Lower lobe of right lung (tissue), 2 donors: ENCODE measurements around the gene CMC1. TPM values are rescaled to one million over a fixed set of nuclear protein-coding genes. Genes with fewer than 3 reads are reported as not detected.
"Not testable (repeated sequence)": the region's sequence is repeated elsewhere in the genome, so short reads cannot be mapped to it uniquely, and the experiment has no call there.

Experiments used
- ATAC-seq, 2 donors: fragments of 200-7000 bp; cut with Tn5 transposase; one replicate each; pipeline ENCODE4 v1.9.1; 2020 to 2022; ENCODE audit warnings: mild to moderate bottlenecking in 2 of 2, moderate library complexity in 2 of 2
- DNase-seq: peaks from one replicate; pipeline ENCODE4 v3.0.0-alpha.2; 2020
- H3K27ac ChIP-seq: fragments of 200-600 bp; one replicate; pipeline ENCODE4 v1.8.0; 2022
- H3K27me3 ChIP-seq: fragments of 200-600 bp; one replicate; pipeline ENCODE4 v1.8.0; 2022; ENCODE audit warnings: low read depth
- H3K36me3 ChIP-seq: fragments of 200-600 bp; one replicate; pipeline ENCODE4 v1.8.0; 2022; ENCODE audit warnings: mild to moderate bottlenecking
- H3K4me1 ChIP-seq: fragments of 200-600 bp; one replicate; pipeline ENCODE4 v1.8.0; 2022
- H3K4me3 ChIP-seq: fragments of 200-600 bp; one replicate; pipeline ENCODE4 v1.8.0; 2022; ENCODE audit warnings: mild to moderate bottlenecking
- H3K9me3 ChIP-seq: fragments of 200-600 bp; one replicate; pipeline ENCODE4 v1.8.0; 2022
- CTCF ChIP-seq: fragments of 200-600 bp; IDR thresholded peaks from one replicate; pipeline ENCODE4 v1.8.0; 2022; ENCODE audit warnings: antibody characterized with exemption, mild to moderate bottlenecking
- intact Hi-C: fragments of 100-400 bp; cut with DNase I; formaldehyde crosslinking; loops from one replicate; pipeline ENCODE4 v1.11.0; 2022
- long read RNA-seq: library from polyadenylated mRNA; unstranded; transcript quantifications from one replicate; pipeline ENCODE4 v2.0.0, GENCODE V29; 2021
- total RNA-seq: library from RNA; stranded (reverse); fragmentation: NEBNext Ultra II Directional; extraction: Animal tissue kit (Norgen Biotek cat#: 25700); gene quantifications from one replicate; pipeline ENCODE4 v1.2.1, GENCODE V29; 2021
- donor health status: DM: no; HTN: yes; CAD: no; lungs with severe emphysema.

Gene CMC1, protein sequence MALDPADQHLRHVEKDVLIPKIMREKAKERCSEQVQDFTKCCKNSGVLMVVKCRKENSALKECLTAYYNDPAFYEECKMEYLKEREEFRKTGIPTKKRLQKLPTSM
- total RNA-seq, result 23.6 TPM
- long read RNA-seq, full-length matches to known transcripts, result 20 of 25 reads
- long read RNA-seq, partial matches to known transcripts, result 0 of 25 reads
- long read RNA-seq, other reads (novel, unspliced or antisense), result 5 of 25 reads

- no peaks in the 10 kb centered on the region for H3K9me3 ChIP-seq
- H3K27ac ChIP-seq, result peak within 1 kb of the TSS; percentile 91
- peak within 1 kb of the TSS; percentile 95 for H3K4me3 ChIP-seq
- ATAC-seq (peak; percentile 99 to 100), DNase-seq (peak; percentile 99)
- intact Hi-C loops, result no loop called here
- no peak for TF ChIP-seq CTCF
- no peaks in the 10 kb centered on the region for H3K27me3 ChIP-seq
- no peaks in the 10 kb centered on the region for H3K36me3 ChIP-seq
- peaks cover 44% of the 10 kb centered on the region for H3K4me1 ChIP-seq
Measured at GRCh38 chr3:28241221-28242160, at the start of gene CMC1. CMC1 (plus strand) TSS chr3:28241619; CDS start chr3:28241794, 175 bp downstream.

DNA sequence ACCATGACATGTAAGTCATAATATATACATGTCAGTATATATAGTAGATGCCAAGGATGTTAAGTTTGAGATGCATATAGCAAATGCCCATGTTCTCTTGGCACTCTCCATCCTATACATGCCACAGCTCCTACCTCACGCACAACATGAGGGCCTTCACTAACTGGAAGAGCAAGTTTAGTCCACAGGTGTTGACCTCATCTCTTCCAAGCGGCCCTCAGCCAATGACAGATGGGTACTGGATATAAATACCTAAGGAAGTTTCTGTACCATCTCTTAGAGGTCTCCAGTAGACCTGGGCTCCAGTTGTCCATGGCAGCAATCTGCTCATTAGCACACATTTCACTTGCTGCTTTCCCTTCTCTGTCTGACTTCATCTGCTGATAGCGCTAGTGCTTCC lies 43.3 kb upstream of the CMC1 start:
- Histone ChIP-seq H3K9me3 (no peaks in the 10 kb centered on the region), H3K27me3 (no peaks in the 10 kb centered on the region), H3K4me1 (no peaks in the 10 kb centered on the region), H3K36me3 (no peaks in the 10 kb centered on the region), H3K27ac (peak overlapping the region; percentile 24), H3K4me3 (peak overlapping the region; percentile 2)
- TF ChIP-seq CTCF, result no peak
- DNase-seq, result no peak
- intact Hi-C loops, result no loop called here
- no peak for ATAC-seq

DNA sequence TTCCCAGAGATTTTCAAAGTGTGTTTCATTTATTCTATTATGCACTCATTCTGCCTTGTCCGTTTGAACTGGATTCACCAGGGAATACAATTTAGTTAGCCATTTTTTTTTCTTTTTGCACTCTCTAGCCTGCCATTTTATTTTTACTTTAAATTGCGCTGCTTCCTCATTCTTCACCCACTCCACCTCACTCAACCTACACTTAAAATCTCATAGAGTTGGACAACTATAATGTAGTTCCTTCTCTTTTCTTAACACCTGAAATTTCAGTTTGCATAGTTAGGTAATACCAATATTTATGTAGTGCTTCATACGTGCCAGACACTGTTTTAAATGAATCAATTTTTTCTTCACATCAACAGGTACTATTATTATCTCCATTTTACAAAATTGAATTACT lies 42.4 kb upstream of the CMC1 start:
- intact Hi-C loops, result no loop called here
- no peak overlapping the region for H3K27ac ChIP-seq
- no peaks in the 10 kb centered on the region for H3K4me1 ChIP-seq
- TF ChIP-seq CTCF, result no peak
- H3K4me3 ChIP-seq, result no peak overlapping the region
- H3K27me3 ChIP-seq, result no peaks in the 10 kb centered on the region
- peak; percentile 42 to 44 for ATAC-seq
- no peaks in the 10 kb centered on the region for H3K36me3 ChIP-seq
- H3K9me3 ChIP-seq, result no peaks in the 10 kb centered on the region
- no peak for DNase-seq

GRCh38 chr3:28199643-28200042 lies 41.8 kb upstream of the CMC1 start:
- intact Hi-C loops, H3K4me3 ChIP-seq, H3K4me1 ChIP-seq, H3K27me3 ChIP-seq, ATAC-seq, H3K27ac ChIP-seq, H3K9me3 ChIP-seq, H3K36me3 ChIP-seq, DNase-seq: not testable (repeated sequence)

DNA sequence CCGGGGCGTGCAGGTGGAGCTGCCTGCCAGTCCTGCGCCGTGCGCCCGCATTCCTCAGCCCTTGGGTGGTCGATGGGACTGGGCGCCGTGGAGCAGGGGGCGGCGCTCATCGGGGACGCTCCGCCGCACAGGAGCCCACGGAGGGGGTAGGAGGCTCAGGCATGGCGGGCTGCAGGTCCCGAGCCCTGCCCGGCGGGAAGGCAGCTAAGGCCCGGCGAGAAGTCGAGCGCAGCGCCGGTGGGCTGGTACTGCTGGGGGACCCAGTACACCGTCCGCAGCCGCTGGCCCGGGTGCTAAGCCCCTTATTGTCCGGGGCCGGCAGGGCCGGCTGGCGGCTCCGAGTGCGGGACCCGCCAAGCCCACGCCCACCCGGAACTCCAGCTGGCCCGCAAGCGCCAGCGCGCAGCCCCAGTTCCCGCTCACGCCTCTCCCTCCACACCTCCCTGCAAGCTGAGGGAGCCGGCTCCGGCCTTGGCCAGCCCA lies 41.0 kb upstream of the CMC1 start:
- H3K27me3 ChIP-seq, H3K36me3 ChIP-seq, ATAC-seq, intact Hi-C loops, H3K9me3 ChIP-seq, H3K27ac ChIP-seq, H3K4me1 ChIP-seq, DNase-seq: not testable (repeated sequence)
- H3K4me3 ChIP-seq, result peak overlapping the region; percentile 33

DNA sequence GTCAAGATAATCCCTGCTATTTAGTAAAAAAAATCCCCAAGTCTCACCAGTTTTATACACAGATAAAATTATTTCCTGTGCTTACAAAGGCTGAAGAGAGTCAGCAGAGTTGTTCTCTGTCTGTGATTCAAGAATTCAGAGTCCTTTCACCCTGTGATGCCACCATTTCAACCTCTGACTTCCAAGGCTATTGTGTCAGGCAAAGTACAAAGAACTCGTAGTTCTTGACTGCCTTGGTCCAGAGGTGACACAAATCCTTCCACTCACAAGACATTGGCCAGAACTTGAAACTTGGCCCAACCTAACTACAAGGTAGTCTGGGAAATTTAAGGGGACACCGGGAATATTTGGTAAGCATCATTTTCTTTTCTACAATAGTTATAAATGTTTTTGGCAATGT lies 34.9 kb upstream of the CMC1 start:
- Histone ChIP-seq H3K9me3 (no peaks in the 10 kb centered on the region), H3K27ac (no peak overlapping the region), H3K27me3 (no peaks in the 10 kb centered on the region), H3K4me1 (no peaks in the 10 kb centered on the region), H3K36me3 (no peaks in the 10 kb centered on the region), H3K4me3 (no peak overlapping the region)
- TF ChIP-seq CTCF, result no peak
- intact Hi-C loops, result no loop called here
- ATAC-seq (no peak), DNase-seq (no peak)
